GM13977 (cell line): ENCODE results near the gene PTPRG.

Source experiments
- DNase-seq: peaks from one replicate; pipeline ENCODE4 v3.0.0; 2012; ENCODE audit warnings: low spot score
- in situ Hi-C: fragments of 300-500 bp; cut with MboI; formaldehyde crosslinking; loops from one replicate; pipeline ENCODE4 v1.12.0; 2022; ENCODE audit warnings: low sequenced_read_pairs, low pct_unique_long_range_greater_than_20kb, mixed read lengths, inconsistent platforms; ENCODE audit not compliant: unreplicated experiment
- TF ChIP-seq, protein P1 (sequence below): IDR thresholded peaks from 2 replicates; pipeline ENCODE4 v1.5.1; 2012; ENCODE audit warnings: mild to moderate bottlenecking, control low read depth; ENCODE audit not compliant: insufficient read depth; ENCODE audit errors: extremely low read depth, missing control alignments

Gene PTPRG

DNA sequence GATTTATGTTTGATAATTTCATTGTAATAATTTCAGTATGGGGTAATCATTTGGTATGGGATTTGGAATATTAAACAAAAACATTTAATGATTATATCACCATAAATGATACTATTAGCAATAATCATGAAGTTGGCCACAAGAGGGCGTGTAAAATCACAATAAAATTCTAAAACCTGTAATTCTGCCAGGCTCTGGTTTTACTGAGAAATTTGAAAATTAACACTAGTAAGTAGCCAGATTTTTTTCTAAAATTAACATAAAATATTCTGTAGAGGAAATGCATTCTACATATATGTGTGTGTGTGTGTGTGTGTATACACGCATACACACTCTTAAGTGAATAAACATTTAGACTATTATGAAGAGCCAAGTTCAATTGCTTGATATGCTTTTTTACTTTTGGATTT, 771.5 kb downstream of the PTPRG start:
- in situ Hi-C loops = no loop called here

DNA sequence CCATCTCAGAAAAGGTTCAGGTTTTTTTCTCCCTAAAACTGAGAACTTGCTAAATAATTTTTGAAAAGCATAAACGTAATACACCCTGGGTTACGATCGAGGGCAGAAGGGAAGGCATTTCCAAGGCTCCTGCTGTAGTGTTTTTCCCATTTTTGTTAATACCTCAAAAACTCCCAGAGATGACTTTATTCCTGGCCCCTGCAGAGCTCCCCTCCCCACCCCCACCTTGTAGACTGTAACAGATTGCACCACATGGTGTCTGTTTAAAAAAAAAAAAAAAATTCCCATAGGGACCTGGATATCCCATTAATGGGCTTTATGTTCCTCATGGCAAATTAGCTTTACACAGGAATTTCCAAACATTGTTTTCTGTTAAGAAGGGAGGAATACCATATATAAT, 773.8 kb downstream of the PTPRG start:
- in situ Hi-C loops = no loop called here
- no peak for DNase-seq
- TF ChIP-seq, protein P1, sequence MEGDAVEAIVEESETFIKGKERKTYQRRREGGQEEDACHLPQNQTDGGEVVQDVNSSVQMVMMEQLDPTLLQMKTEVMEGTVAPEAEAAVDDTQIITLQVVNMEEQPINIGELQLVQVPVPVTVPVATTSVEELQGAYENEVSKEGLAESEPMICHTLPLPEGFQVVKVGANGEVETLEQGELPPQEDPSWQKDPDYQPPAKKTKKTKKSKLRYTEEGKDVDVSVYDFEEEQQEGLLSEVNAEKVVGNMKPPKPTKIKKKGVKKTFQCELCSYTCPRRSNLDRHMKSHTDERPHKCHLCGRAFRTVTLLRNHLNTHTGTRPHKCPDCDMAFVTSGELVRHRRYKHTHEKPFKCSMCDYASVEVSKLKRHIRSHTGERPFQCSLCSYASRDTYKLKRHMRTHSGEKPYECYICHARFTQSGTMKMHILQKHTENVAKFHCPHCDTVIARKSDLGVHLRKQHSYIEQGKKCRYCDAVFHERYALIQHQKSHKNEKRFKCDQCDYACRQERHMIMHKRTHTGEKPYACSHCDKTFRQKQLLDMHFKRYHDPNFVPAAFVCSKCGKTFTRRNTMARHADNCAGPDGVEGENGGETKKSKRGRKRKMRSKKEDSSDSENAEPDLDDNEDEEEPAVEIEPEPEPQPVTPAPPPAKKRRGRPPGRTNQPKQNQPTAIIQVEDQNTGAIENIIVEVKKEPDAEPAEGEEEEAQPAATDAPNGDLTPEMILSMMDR = no peak

More for the DNA sequence above, 771.5 kb downstream of the PTPRG start:
- no peak for DNase-seq
- TF ChIP-seq, protein P1 = peak; percentile 44

DNA sequence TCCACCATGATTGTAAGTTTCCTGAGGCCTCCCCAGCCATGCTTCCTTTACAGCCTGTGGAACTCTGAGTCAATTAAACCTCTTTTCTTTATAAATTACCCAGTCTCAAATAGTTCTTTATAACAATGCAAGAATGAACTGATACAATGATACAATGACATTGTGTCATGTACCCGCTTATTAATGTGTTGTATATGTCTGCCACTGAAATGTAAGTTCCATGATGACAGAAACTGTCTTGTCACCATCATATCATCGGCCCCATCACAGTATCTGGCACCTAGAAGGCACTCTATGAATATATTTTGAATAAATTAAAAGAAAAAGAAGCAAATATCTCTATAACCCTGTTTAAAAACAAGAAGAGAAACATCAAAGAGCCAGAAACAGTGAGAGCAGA, 782.4 kb downstream of the PTPRG start:
- DNase-seq = no peak
- in situ Hi-C loops = no loop called here
- TF ChIP-seq, protein P1 = no peak
